Neuronal stem cell (in vitro differentiated cells): Measurements from ENCODE around the gene PDE4B.

Experiments used
- DNase-seq: peaks from one replicate; pipeline ENCODE4 v3.0.0-alpha.2; 2013; ENCODE audit warnings: low spot score
- H2AFZ ChIP-seq: one replicate; pipeline ENCODE4 v1.6.1; 2013; ENCODE audit warnings: mild to moderate bottlenecking, low read length, inconsistent platforms
- H2AK5ac ChIP-seq: 2 replicates; pipeline ENCODE4 v1.6.1; 2013; ENCODE audit warnings: low read depth, mild to moderate bottlenecking, inconsistent platforms, low read length, moderate library complexity, mixed read lengths
- H2BK120ac ChIP-seq: 2 replicates; pipeline ENCODE4 v1.6.1; 2013; ENCODE audit warnings: low read depth, mild to moderate bottlenecking, inconsistent platforms, low read length, moderate library complexity, mixed read lengths
- H2BK12ac ChIP-seq: one replicate; pipeline ENCODE4 v1.6.1; 2013; ENCODE audit warnings: low read length, inconsistent platforms
- H2BK15ac ChIP-seq: 2 replicates; pipeline ENCODE4 v1.6.1; 2013; ENCODE audit warnings: mild to moderate bottlenecking, low read length, inconsistent platforms, mixed read lengths
- H2BK5ac ChIP-seq: one replicate; pipeline ENCODE4 v1.6.1; 2013; ENCODE audit warnings: inconsistent platforms, mild to moderate bottlenecking, low read length, moderate library complexity
- H3K14ac ChIP-seq: one replicate; pipeline ENCODE4 v1.6.1; 2013; ENCODE audit warnings: low read length, inconsistent platforms
- H3K18ac ChIP-seq: 2 replicates; pipeline ENCODE4 v1.6.1; 2013; ENCODE audit warnings: low read length, inconsistent platforms
- H3K23ac ChIP-seq: 2 replicates; pipeline ENCODE4 v1.6.1; 2013; ENCODE audit warnings: low read depth, mild to moderate bottlenecking, mixed read lengths, low read length, inconsistent platforms; ENCODE audit not compliant: poor library complexity
- H3K27ac ChIP-seq: replicated peaks from 3 replicates; pipeline ENCODE4 v1.5.1; 2013; ENCODE audit warnings: low read length, inconsistent platforms
- H3K27me3 ChIP-seq, 3 experiments: 2 replicates each; pipeline ENCODE4 v1.6.1; 2013; ENCODE audit warnings: low read length in 3 of 3, mild to moderate bottlenecking in 2 of 3, inconsistent platforms in 1 of 3, low read depth in 1 of 3, mixed read lengths in 1 of 3, moderate library complexity in 1 of 3; ENCODE audit not compliant: control insufficient read depth in 3 of 3, insufficient read depth in 3 of 3
- H3K36me3 ChIP-seq, 2 donors: replicated peaks in 1 of 2; 2 replicates each; pipeline ENCODE4 v1.6.1; 2013; ENCODE audit warnings: low read length in 2 of 2; ENCODE audit not compliant: control insufficient read depth in 2 of 2, insufficient read depth in 2 of 2
- H3K4ac ChIP-seq: 2 replicates; pipeline ENCODE4 v1.6.1; 2013; ENCODE audit warnings: inconsistent platforms, mild to moderate bottlenecking, low read length, moderate library complexity
- H3K4me1 ChIP-seq, 2 donors: 1 replicate in 1 of 2; 2 replicates in 1 of 2; pipeline ENCODE4 v1.6.1; 2013; ENCODE audit warnings: low read length in 2 of 2, low read depth in 1 of 2; ENCODE audit not compliant: control insufficient read depth in 2 of 2, insufficient read depth in 1 of 2
- H3K4me2 ChIP-seq: one replicate; pipeline ENCODE4 v1.6.1; 2013; ENCODE audit warnings: mild to moderate bottlenecking, low read length, inconsistent platforms; ENCODE audit not compliant: insufficient read depth, poor library complexity, severe bottlenecking
- H3K4me3 ChIP-seq, 2 donors: 2 replicates each; pipeline ENCODE4 v1.5.1; 2013; ENCODE audit warnings: low read length in 2 of 2, mild to moderate bottlenecking in 2 of 2, inconsistent platforms in 1 of 2, moderate library complexity in 1 of 2
- H3K79me1 ChIP-seq: one replicate; pipeline ENCODE4 v1.6.1; 2013; ENCODE audit warnings: low read depth, mild to moderate bottlenecking, inconsistent platforms, low read length, moderate library complexity
- H3K9ac ChIP-seq: one replicate; pipeline ENCODE4 v1.6.1; 2013; ENCODE audit warnings: mild to moderate bottlenecking, low read depth, low read length, inconsistent platforms; ENCODE audit not compliant: poor library complexity
- H3K9me3 ChIP-seq, 2 donors: replicated peaks in 1 of 2; 2 replicates each; pipeline versions ENCODE3 to v1.6.1; 2013; ENCODE audit warnings: low read length in 2 of 2, mild to moderate bottlenecking in 2 of 2, inconsistent platforms in 1 of 2, low read depth in 1 of 2, mixed read lengths in 1 of 2, moderate library complexity in 1 of 2; ENCODE audit not compliant: control insufficient read depth in 2 of 2, insufficient read depth in 1 of 2
- H4K8ac ChIP-seq: one replicate; pipeline ENCODE4 v1.6.1; 2013; ENCODE audit warnings: low read depth, mild to moderate bottlenecking, inconsistent platforms, low read length, moderate library complexity
- H4K91ac ChIP-seq: one replicate; pipeline ENCODE4 v1.6.1; 2013; ENCODE audit warnings: low read length, low read depth, mild to moderate bottlenecking, inconsistent platforms; ENCODE audit not compliant: poor library complexity
- WGBS, 2 donors: extraction: QIAGEN DNeasy Blood & Tissue Kit; methylation state at CpG; one replicate each; pipeline ENCODE4 v1.1.7; 2013; ENCODE audit warnings: missing lambda C conversion rate in 2 of 2, mixed read lengths in 1 of 2; ENCODE audit not compliant: insufficient read length in 2 of 2, insufficient replicate concordance in 1 of 2; ENCODE audit errors: extremely low coverage in 2 of 2; 5-methylcytosine and 5-hydroxymethylcytosine counted together

PDE4B gene

DNA sequence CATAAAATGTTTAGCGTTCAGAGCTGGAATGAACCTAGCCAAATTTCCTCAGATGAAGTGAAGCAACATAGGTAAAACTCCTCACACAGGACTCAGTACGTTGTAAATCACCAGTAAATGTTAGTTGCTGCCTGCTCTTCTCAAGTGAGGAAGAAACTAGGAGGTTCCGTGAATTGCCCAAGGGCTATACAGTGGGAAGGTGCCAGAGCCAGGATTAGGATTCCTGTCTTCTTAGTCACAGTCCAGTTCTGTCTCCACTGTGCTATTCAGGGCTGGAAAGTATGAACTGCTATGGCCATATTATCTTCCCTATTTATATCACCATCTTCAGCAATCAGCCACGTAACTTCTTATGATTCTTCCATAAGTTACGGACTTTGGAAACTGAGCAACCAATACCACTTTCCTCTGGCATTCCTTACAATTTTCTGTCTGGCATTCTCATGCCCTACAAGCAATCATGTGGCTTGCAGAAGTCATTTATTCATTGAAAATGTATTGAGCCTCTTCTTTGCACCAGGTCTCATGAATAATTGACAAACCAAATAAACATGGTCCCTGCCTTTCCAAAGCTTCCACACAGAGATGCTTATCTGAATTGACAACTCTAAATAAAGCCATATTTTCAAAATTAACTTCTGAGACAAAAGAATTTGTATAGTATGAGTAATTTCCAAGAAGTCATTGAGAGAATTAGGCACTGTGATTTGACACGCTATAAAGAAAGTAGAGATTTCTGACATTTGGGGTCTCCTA is 469.7 kb downstream of the PDE4B start:
- Histone ChIP-seq H2AFZ (no peak overlapping the region), H2BK12ac (no peak overlapping the region), H2BK15ac (no peak overlapping the region), H3K14ac (no peak overlapping the region), H3K27me3 (no peaks in the 10 kb centered on the region), H3K4me2 (no peak overlapping the region), H2BK5ac (no peak overlapping the region), H4K8ac (no peak overlapping the region), H3K18ac (no peak overlapping the region), H3K27ac (no peak overlapping the region), H4K91ac (no peak overlapping the region), H3K79me1 (no peaks in the 10 kb centered on the region), H2BK120ac (no peak overlapping the region), H3K4ac (no peak overlapping the region), H3K9me3 (no peaks in the 10 kb centered on the region), H3K4me1 (peaks cover 2 to 19% of the 10 kb centered on the region in 2 donors), H3K23ac (no peak overlapping the region), H3K36me3 (no peaks in the 10 kb centered on the region), H3K9ac (no peak overlapping the region), H2AK5ac (no peak overlapping the region), H3K4me3 (no peak overlapping the region)
- WGBS, 2 donors: no CpG with 5 or more reads among the region's 6 CpGs
- no peak for DNase-seq

DNA sequence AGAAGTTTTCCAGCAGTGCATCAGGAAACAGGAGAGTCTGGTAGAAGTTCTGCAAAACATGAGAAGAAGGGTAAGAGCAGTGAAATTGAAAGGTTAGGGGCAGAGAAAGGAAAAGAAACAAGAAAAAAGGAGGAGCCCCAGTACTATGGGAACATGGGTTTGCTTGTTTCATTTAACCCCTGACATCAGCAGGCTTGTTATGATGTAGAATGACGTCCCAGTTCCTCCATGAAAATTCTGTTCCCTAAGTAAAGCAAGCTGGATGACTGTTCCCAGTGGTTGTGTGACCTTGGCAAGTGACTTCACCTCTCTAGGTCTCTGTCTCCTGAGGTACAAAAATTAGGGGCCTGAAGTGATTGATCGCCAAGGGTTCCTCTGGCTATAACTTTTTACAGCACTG is 472.6 kb downstream of the PDE4B start:
- no peak overlapping the region for H2BK12ac ChIP-seq
- H3K18ac ChIP-seq: no peak overlapping the region
- no peaks in the 10 kb centered on the region for H3K9me3 ChIP-seq
- no peak overlapping the region for H2BK5ac ChIP-seq
- no peak for DNase-seq
- peaks cover 0 to 12% of the 10 kb centered on the region in 2 donors for H3K4me1 ChIP-seq
- H2AK5ac ChIP-seq: no peak overlapping the region
- H3K4me2 ChIP-seq: no peak overlapping the region
- H3K23ac ChIP-seq: no peak overlapping the region
- no peak overlapping the region for H4K8ac ChIP-seq
- no peak overlapping the region for H3K4ac ChIP-seq
- H2AFZ ChIP-seq: no peak overlapping the region
- no peak overlapping the region for H4K91ac ChIP-seq
- no peak overlapping the region for H2BK15ac ChIP-seq
- WGBS, 2 donors: no CpG with 5 or more reads among the region's 2 CpGs
- H3K14ac ChIP-seq: no peak overlapping the region
- no peak overlapping the region for H3K9ac ChIP-seq
- no peaks in the 10 kb centered on the region for H3K36me3 ChIP-seq
- no peak overlapping the region for H3K27ac ChIP-seq
- H3K27me3 ChIP-seq: no peaks in the 10 kb centered on the region
- no peak overlapping the region for H2BK120ac ChIP-seq
- H3K79me1 ChIP-seq: no peaks in the 10 kb centered on the region
- no peak overlapping the region for H3K4me3 ChIP-seq

DNA sequence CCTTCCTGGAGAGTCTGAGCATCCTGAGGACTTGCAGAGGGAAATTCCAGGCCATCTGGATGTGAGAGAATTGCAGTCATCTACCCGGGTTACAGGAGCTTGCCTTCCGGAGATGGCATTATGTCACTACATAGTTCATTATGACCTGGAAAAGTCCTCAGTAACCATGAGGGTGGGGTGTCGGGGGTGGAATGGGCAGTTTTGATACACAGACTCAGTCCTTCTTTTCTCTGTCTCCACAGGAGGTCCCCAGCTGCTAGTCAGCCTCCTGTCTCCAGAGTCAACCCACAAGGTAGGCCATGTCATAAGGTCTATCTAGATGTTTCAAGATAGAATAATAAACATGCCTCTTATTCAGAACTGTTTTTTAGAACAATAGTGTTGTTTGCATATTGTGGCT is 473.1 kb downstream of the PDE4B start:
- DNase-seq: no peak
- H3K27ac ChIP-seq: no peak overlapping the region
- H3K4me1 ChIP-seq: peaks cover 0 to 12% of the 10 kb centered on the region in 2 donors
- H4K91ac ChIP-seq: no peak overlapping the region
- H2BK120ac ChIP-seq: no peak overlapping the region
- H4K8ac ChIP-seq: no peak overlapping the region
- H3K79me1 ChIP-seq: no peaks in the 10 kb centered on the region
- no peaks in the 10 kb centered on the region for H3K36me3 ChIP-seq
- no peak overlapping the region for H2BK15ac ChIP-seq
- H3K9ac ChIP-seq: no peak overlapping the region
- H3K4me3 ChIP-seq: no peak overlapping the region
- no peaks in the 10 kb centered on the region for H3K9me3 ChIP-seq
- WGBS, 2 donors: no CpG with 5 or more reads among the region's 3 CpGs
- no peaks in the 10 kb centered on the region for H3K27me3 ChIP-seq
- H3K23ac ChIP-seq: no peak overlapping the region
- no peak overlapping the region for H2AFZ ChIP-seq
- H3K4me2 ChIP-seq: no peak overlapping the region
- H2BK12ac ChIP-seq: no peak overlapping the region
- no peak overlapping the region for H2BK5ac ChIP-seq
- H2AK5ac ChIP-seq: no peak overlapping the region
- no peak overlapping the region for H3K4ac ChIP-seq
- H3K18ac ChIP-seq: no peak overlapping the region
- H3K14ac ChIP-seq: no peak overlapping the region

- Histone ChIP-seq H2BK120ac (no peak overlapping the region), H3K4me1 (peaks cover 1 to 16% of the 10 kb centered on the region in 2 donors), H3K14ac (no peak overlapping the region), H3K23ac (no peak overlapping the region), H2BK5ac (no peak overlapping the region), H4K91ac (no peak overlapping the region), H2BK12ac (no peak overlapping the region), H3K36me3 (no peaks in the 10 kb centered on the region), H3K4me2 (no peak overlapping the region), H4K8ac (no peak overlapping the region), H3K4me3 (no peak overlapping the region), H2BK15ac (no peak overlapping the region), H3K27ac (no peak overlapping the region), H3K27me3 (no peaks in the 10 kb centered on the region), H2AK5ac (no peak overlapping the region), H3K4ac (no peak overlapping the region), H2AFZ (no peak overlapping the region), H3K9me3 (no peaks in the 10 kb centered on the region), H3K9ac (no peak overlapping the region), H3K18ac (no peak overlapping the region), H3K79me1 (no peaks in the 10 kb centered on the region)
- no CpG with 5 or more reads among the region's 6 CpGs for WGBS, 2 donors
- no peak for DNase-seq
These were observed 473.7 kb downstream of the PDE4B start for GRCh38 chr1:66266350-66266749.
